Activated CD8-positive, alpha-beta memory T cell treated with anti-CD3 and anti-CD28 coated beads for 24 hours (primary cell): ENCODE data around the gene AFG3L2.
A peak's percentile ranks its signal among the peaks of the same experiment; 100 is the strongest.
"Not testable (repeated sequence)": the region's sequence is repeated elsewhere in the genome, so short reads cannot be mapped to it uniquely, and the experiment has no call there.

Experiments used
- DNase-seq: peaks from one replicate; pipeline ENCODE4 v3.0.0-alpha.2; 2020

Gene AFG3L2

DNA sequence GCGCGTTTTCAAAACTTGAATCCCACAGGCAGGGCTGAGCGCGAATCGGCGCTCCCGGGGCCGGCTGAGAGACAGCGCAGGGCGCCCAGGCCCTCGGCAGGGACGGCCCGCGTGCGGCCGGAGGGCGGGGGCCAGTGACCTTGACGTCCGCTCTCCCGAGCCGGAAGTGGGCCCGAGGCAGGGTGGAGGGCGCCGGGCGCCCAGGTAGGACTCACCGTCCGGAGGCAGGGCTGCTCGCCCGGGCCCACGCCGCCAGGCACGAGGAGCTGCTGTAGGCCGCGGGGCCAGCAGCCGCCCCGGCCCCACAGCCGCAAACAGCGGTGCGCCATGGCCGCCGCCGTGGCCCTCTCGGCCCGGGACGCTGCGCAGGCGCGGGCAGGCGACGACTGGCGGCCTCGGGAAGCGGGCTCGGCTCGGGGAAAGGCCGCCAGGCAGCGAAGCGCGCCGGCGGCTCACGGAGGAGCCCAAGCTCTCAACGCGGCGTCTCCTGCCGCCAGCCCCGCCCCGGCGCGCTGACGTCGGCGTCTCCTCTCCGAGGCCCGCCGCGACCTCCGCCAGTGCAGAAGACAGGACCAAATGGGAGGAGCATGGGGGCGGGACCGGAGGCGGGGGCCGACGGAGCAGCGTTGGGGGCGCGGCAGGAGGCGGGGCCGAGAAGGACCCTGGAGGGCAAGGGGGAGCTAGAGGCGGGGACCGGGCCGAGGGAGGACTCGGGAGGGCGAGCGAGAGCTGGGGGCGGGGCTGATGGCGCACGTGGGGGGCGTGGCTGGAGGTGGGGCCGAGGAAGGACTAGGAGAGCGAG, at the start of gene AFG3L2:
Gene AFG3L2, minus strand, starts transcription at position 474 of the 802 bp plus-strand sequence. Its CDS starts 145 bp downstream, at position 329.
- DNase-seq = peak; percentile 100

- no peak for DNase-seq
Observed at GRCh38 chr18:12424252-12424651, 47.2 kb upstream of the AFG3L2 start.

GRCh38 chr18:12423820-12424219, 46.8 kb upstream of the AFG3L2 start:
- DNase-seq = no peak

GRCh38 chr18:12423393-12423792, 46.4 kb upstream of the AFG3L2 start:
- no peak for DNase-seq

- no peak for DNase-seq
Observed at GRCh38 chr18:12422936-12423335, 45.9 kb upstream of the AFG3L2 start.

DNA sequence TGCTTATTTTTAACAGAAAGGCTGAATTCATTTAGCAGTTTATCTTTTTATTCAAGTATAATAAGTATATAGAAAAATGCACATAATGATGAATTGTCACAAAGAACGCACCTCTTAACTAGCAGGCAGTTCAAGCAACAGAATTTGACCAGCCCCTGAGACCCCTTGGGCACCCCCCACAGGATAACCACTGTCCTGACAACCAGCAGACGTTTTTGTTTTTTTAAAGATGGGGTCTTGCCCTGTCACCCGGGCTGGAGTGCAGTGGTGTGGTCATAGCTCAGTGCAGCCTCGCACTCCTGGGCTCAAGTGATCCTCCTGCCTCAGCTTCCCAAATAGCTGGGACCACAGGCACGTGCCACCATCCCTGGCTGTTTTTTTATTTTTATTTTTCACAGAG, 44.7 kb upstream of the AFG3L2 start:
- DNase-seq = no peak

GRCh38 chr18:12420821-12421421, 43.9 kb upstream of the AFG3L2 start:
- DNase-seq = peak; percentile 59

GRCh38 chr18:12417687-12418086, 40.7 kb upstream of the AFG3L2 start:
- no peak for DNase-seq

GRCh38 chr18:12416098-12416729, 39.2 kb upstream of the AFG3L2 start:
- DNase-seq = no peak

DNA sequence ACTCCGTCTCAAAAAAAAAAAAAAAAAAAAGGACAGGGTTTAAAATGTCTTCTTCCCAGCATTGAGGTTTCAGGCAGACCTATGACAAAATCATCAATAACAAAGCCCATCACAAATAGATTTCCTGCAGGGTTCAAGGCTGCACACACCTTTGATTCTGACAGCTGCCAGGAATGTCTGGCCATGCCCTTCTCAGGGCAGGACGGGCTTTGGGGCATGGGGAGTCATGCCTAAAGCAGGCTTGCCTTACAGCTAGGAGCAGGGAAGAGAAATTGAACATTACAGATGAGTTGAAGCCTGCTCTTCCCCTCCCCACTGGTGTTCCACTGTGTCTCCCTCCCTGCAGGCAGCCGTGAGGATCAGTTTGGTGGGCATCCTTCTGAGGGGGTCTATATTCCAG, 34.4 kb upstream of the AFG3L2 start:
- no peak for DNase-seq

GRCh38 chr18:12410747-12411146, 33.7 kb upstream of the AFG3L2 start:
- not testable (repeated sequence) for DNase-seq

DNA sequence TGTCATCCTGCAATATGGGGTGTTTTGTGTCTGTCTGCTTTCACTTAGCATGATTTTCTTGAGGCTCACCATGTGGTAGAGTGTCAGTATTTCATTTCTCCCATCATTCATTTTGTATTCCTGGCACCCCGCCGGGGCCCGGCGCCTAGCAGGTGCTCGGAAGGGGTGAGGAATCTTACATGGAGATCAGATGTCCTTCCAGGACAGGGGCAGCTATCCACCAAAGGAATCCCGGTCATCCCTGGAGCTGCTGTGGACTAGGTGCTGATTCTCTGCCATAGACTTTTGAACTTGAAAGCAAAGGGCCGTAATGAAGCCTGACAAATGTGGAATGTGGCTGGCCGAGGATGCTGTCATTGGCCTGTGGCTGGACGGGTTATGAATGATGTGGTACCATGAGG, 33.1 kb upstream of the AFG3L2 start:
- DNase-seq = no peak

GRCh38 chr18:12409469-12409868, 32.4 kb upstream of the AFG3L2 start:
- no peak for DNase-seq

- peak; percentile 76 for DNase-seq
Observed at GRCh38 chr18:12408247-12408869, 31.3 kb upstream of the AFG3L2 start.

- DNase-seq = no peak
Observed at GRCh38 chr18:12406371-12407111, 29.5 kb upstream of the AFG3L2 start.

- no peak for DNase-seq
Observed at GRCh38 chr18:12405066-12405465, 28.0 kb upstream of the AFG3L2 start.

- no peak for DNase-seq
Observed at GRCh38 chr18:12403601-12404506, 26.8 kb upstream of the AFG3L2 start.

- no peak for DNase-seq
Observed at GRCh38 chr18:12401881-12402280, 24.9 kb upstream of the AFG3L2 start.

- DNase-seq = no peak
Observed at GRCh38 chr18:12399231-12399630, 22.2 kb upstream of the AFG3L2 start.

DNA sequence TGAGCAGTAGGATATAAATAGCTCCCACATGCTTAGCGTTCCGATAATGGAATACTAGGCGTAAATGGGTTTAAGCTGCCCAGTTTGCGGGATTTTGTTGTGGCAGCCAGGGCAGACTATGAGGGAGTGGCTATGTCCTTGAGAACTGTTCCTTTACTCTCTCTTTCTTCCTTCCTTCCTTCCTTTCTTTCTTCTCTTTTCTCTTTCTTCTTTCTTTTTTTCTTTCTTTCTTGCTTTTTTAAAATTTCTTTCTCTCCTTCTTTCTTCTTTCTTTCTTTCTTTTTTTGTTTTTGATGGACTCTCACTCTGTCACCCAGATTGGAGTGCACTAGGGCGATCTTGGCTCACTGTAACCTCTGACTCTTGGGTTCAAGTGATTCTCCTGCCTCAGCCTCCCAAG, 21.6 kb upstream of the AFG3L2 start:
- DNase-seq = no peak

DNA sequence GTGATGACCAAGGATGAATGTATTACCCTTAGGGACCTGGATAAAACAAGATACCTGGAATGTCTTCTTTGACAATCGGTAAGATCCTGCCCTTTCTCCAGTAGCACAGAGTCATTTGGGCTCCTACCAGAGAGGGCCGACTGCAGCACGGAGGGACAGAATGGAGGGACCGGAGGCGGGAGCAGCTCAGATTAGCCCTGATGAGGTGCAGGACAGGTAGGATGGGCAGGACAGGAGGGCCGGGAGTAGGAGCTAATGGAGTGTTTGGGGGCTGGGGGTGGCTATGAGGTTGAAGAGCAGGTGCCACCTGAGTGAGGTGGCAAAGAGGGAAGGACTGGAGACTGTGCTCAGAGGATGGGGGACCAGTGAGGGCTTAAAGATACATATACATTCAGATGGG, 20.8 kb upstream of the AFG3L2 start:
- no peak for DNase-seq

DNA sequence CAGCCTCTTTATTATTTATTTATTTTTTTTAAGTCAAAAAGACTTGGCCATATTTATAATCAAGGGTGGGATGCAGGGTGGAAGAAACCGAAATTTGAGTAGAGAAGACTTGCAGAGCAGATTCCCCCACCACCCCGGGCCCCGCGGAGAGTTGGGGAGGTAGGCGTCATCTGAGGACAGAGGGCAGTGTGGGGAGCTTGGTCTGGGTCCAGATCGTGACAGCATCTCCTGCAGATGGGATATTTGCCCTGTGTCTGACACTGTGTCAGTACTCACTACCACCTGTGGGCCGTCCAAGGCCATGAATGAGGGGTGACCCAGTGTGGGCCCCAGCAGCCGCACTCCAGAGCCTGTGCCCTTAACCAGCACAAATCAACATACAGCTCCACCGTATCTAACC, 20.2 kb upstream of the AFG3L2 start:
- no peak for DNase-seq
